Neural progenitor cell (in vitro differentiated cells): Measurements from ENCODE around the gene FAM98C.

Experiments used
- CTCF ChIP-seq: fragments of 200-600 bp; sonication (generic); IDR thresholded peaks from 2 replicates; pipeline ENCODE4 v1.5.1; 2017; ENCODE audit warnings: antibody characterized with exemption, mild to moderate bottlenecking
- EZH2 ChIP-seq: fragments of 200-600 bp; sonication (generic); IDR thresholded peaks from 2 replicates; pipeline ENCODE4 v1.6.1; 2017; ENCODE audit warnings: antibody characterized with exemption, mild to moderate bottlenecking, moderate library complexity
- EZH2phosphoT487 ChIP-seq: fragments of 200-600 bp; sonication (generic); IDR thresholded peaks from 2 replicates; pipeline ENCODE4 v1.6.1; 2017; ENCODE audit warnings: antibody characterized with exemption

- TF ChIP-seq CTCF (no peak), EZH2 (no peak), EZH2phosphoT487 (no peak)
These were observed 41.1 kb downstream of the FAM98C start for GRCh38 chr19:38444026-38444425.
